OCI-LY3 (cell line): Measurements from ENCODE around the gene SLC4A4.

Experiments
- EZH2phosphoT487 ChIP-seq: fragments of 200-600 bp; shearing (Covaris generic); IDR thresholded peaks from 2 replicates; pipeline ENCODE4 v1.6.1; 2018; ENCODE audit warnings: antibody characterized with exemption, mixed run types, low read depth
- TF ChIP-seq, protein P1 (sequence below): fragments of 200-600, 300-600 bp; sonication (generic); IDR thresholded peaks from 2 replicates; pipeline ENCODE4 v1.5.1; 2014; ENCODE audit warnings: antibody characterized with exemption, low read length, low read depth

DNA sequence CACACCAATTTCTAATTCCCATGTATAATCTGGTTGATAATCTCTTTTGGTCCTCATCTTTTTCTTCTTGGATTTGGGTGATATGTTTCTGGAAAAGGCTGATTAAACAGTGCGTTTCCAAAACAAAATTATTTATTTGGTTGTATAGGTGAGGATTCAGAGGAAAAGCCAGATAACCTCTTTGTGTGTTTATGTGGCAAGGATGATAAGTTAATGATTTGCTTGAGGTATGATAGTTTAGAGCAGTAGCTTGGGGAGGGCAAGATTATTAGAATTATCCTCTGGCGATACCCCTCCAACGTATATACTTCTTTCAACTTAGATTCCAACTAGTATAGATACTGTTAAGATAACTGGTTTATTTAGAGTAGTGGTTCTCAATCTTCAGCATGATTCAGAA lies 53.3 kb downstream of the SLC4A4 start:
- TF ChIP-seq, protein P1, sequence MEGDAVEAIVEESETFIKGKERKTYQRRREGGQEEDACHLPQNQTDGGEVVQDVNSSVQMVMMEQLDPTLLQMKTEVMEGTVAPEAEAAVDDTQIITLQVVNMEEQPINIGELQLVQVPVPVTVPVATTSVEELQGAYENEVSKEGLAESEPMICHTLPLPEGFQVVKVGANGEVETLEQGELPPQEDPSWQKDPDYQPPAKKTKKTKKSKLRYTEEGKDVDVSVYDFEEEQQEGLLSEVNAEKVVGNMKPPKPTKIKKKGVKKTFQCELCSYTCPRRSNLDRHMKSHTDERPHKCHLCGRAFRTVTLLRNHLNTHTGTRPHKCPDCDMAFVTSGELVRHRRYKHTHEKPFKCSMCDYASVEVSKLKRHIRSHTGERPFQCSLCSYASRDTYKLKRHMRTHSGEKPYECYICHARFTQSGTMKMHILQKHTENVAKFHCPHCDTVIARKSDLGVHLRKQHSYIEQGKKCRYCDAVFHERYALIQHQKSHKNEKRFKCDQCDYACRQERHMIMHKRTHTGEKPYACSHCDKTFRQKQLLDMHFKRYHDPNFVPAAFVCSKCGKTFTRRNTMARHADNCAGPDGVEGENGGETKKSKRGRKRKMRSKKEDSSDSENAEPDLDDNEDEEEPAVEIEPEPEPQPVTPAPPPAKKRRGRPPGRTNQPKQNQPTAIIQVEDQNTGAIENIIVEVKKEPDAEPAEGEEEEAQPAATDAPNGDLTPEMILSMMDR, result no peak
- TF ChIP-seq EZH2phosphoT487, result no peak
